IMR-90 (cell line): ENCODE data around the gene LYRM7. TPM values are rescaled to one million over a fixed set of nuclear protein-coding genes. Genes with fewer than 3 reads are reported as not detected.

Source experiments
- ATAC-seq: fragments of 200-7000 bp; cut with Tn5 transposase; 2 replicates; pipeline ENCODE4 v1.9.1; 2020; ENCODE audit warnings: low read depth, mild to moderate bottlenecking, moderate library complexity
- BruUV-seq: library from RNA; stranded (reverse); fragments of 400-500 nt; replicated peaks from 2 replicates; lab custom pipeline; 2021; lab: Mats Ljungman, UMichigan
- CTCF ChIA-PET: fragments of 300-600 bp; formaldehyde crosslinking; extraction: SDS; loops from one replicate; lab custom pipeline; 2021; ENCODE audit warnings: antibody characterized with exemption; lab: Yijun Ruan, JAX
- POLR2A ChIA-PET: fragments of 300-600 bp; sonication (Branson Sonifier 250); formaldehyde crosslinking; loops from one replicate; lab custom pipeline; 2022; ENCODE audit warnings: antibody characterized with exemption; ENCODE audit not compliant: unreplicated experiment; lab: Charles Lee
- DNase-seq: peaks from one replicate; pipeline ENCODE4 v3.0.0; 2013
- H2AFZ ChIP-seq: replicated peaks from 2 replicates; pipeline ENCODE3; 2013; ENCODE audit warnings: low read length, mild to moderate bottlenecking; ENCODE audit not compliant: poor library complexity
- H2AK5ac ChIP-seq: 2 replicates; pipeline ENCODE4 v1.6.1; 2013; ENCODE audit warnings: low read depth, low read length, inconsistent platforms
- H2AK9ac ChIP-seq: replicated peaks from 2 replicates; pipeline ENCODE3; 2013; ENCODE audit warnings: mild to moderate bottlenecking, low read depth, low read length, moderate library complexity; ENCODE audit not compliant: poor library complexity
- H2BK120ac ChIP-seq: 2 replicates; pipeline ENCODE4 v1.6.1; 2013; ENCODE audit warnings: low read depth, low read length, inconsistent platforms
- H2BK15ac ChIP-seq: 3 replicates; pipeline ENCODE4 v1.6.1; 2013; ENCODE audit warnings: low read depth, low read length, inconsistent platforms
- H2BK20ac ChIP-seq: 2 replicates; pipeline ENCODE4 v1.6.1; 2013; ENCODE audit warnings: low read depth, mild to moderate bottlenecking, inconsistent platforms, low read length, moderate library complexity
- H2BK5ac ChIP-seq: 2 replicates; pipeline ENCODE4 v1.6.1; 2013; ENCODE audit warnings: mild to moderate bottlenecking, low read depth, low read length, inconsistent platforms; ENCODE audit not compliant: poor library complexity, severe bottlenecking
- H3K14ac ChIP-seq: replicated peaks from 2 replicates; pipeline ENCODE4 v1.6.1; 2013; ENCODE audit warnings: low read depth, low read length, inconsistent platforms
- H3K18ac ChIP-seq: 2 replicates; pipeline ENCODE4 v1.6.1; 2013; ENCODE audit warnings: low read depth, low read length, control low read depth
- H3K23ac ChIP-seq: 2 replicates; pipeline ENCODE4 v1.6.1; 2013; ENCODE audit warnings: low read depth, low read length, inconsistent platforms
- H3K27ac ChIP-seq: 2 replicates; pipeline ENCODE4 v1.5.1; 2013; ENCODE audit warnings: mild to moderate bottlenecking, control low read depth, low read length; ENCODE audit not compliant: insufficient read depth
- H3K27me3 ChIP-seq: 2 replicates; pipeline ENCODE4 v1.6.1; 2013; ENCODE audit warnings: low read length; ENCODE audit not compliant: control insufficient read depth, insufficient read depth
- H3K36me3 ChIP-seq: 2 replicates; pipeline ENCODE4 v1.6.1; 2013; ENCODE audit warnings: low read length, mixed read lengths; ENCODE audit not compliant: control insufficient read depth, insufficient read depth
- H3K4ac ChIP-seq: 2 replicates; pipeline ENCODE4 v1.6.1; 2013; ENCODE audit warnings: low read depth, low read length, inconsistent platforms
- H3K4me1 ChIP-seq: 2 replicates; pipeline ENCODE4 v1.6.1; 2013; ENCODE audit warnings: low read length, mixed read lengths; ENCODE audit not compliant: control insufficient read depth, insufficient read depth
- H3K4me2 ChIP-seq: 2 replicates; pipeline ENCODE4 v1.6.1; 2013; ENCODE audit warnings: low read depth, mild to moderate bottlenecking, control low read depth, low read length, moderate library complexity
- H3K4me3 ChIP-seq: 2 replicates; pipeline ENCODE4 v1.5.1; 2013; ENCODE audit warnings: low read depth, mild to moderate bottlenecking, control low read depth, low read length, moderate library complexity; ENCODE audit not compliant: insufficient read depth
- H3K56ac ChIP-seq: 2 replicates; pipeline ENCODE4 v1.6.1; 2013; ENCODE audit warnings: low read length, inconsistent platforms; ENCODE audit not compliant: insufficient read depth; ENCODE audit errors: extremely low read depth
- H3K79me1 ChIP-seq, 2 experiments: 2 replicates each; pipeline ENCODE4 v1.6.1; 2013; ENCODE audit warnings: low read length in 2 of 2, inconsistent platforms in 1 of 2, low read depth in 1 of 2
- H3K9ac ChIP-seq: 2 replicates; pipeline ENCODE4 v1.6.1; 2013; ENCODE audit warnings: low read depth, low read length, control low read depth
- H3K9me1 ChIP-seq: 2 replicates; pipeline ENCODE4 v1.6.1; 2013; ENCODE audit warnings: low read length, inconsistent platforms; ENCODE audit not compliant: insufficient read depth
- H3K9me3 ChIP-seq: 2 replicates; pipeline ENCODE4 v1.6.1; 2013; ENCODE audit warnings: low read length; ENCODE audit not compliant: control insufficient read depth, insufficient read depth
- H4K20me1 ChIP-seq: 2 replicates; pipeline ENCODE4 v1.6.1; 2013; ENCODE audit warnings: low read length, inconsistent platforms; ENCODE audit not compliant: insufficient read depth
- H4K5ac ChIP-seq: 2 replicates; pipeline ENCODE4 v1.6.1; 2013; ENCODE audit warnings: mild to moderate bottlenecking, low read depth, low read length, control low read depth
- H4K8ac ChIP-seq, 2 experiments: 2 replicates each; pipeline ENCODE4 v1.6.1; 2013; ENCODE audit warnings: low read depth in 2 of 2, low read length in 2 of 2, control low read depth in 1 of 2, inconsistent platforms in 1 of 2
- H4K91ac ChIP-seq: 2 replicates; pipeline ENCODE4 v1.6.1; 2013; ENCODE audit warnings: low read depth, low read length, inconsistent platforms; ENCODE audit not compliant: insufficient read depth
- BHLHE40 ChIP-seq: fragments of 150-350 bp; IDR thresholded peaks from 2 replicates; pipeline ENCODE4 v1.6.1; 2016; ENCODE audit warnings: mild to moderate bottlenecking, low read depth, low read length
- CEBPB ChIP-seq: IDR thresholded peaks from 2 replicates; pipeline ENCODE4 v1.6.1; 2012; ENCODE audit warnings: low read depth, low read length, improper control_type of control experiment
- CHD1 ChIP-seq: IDR thresholded peaks from 2 replicates; pipeline ENCODE4 v1.6.1; 2012; ENCODE audit warnings: low read depth, low read length, improper control_type of control experiment
- ELK1 ChIP-seq: fragments of 150-350 bp; IDR thresholded peaks from 2 replicates; pipeline ENCODE4 v1.6.1; 2016; ENCODE audit warnings: low read depth, mild to moderate bottlenecking, low read length, moderate library complexity, borderline replicate concordance
- FOS ChIP-seq: fragments of 150-350 bp; IDR thresholded peaks from 2 replicates; pipeline ENCODE4 v1.6.1; 2016; ENCODE audit warnings: low read depth, low read length
- MAFK ChIP-seq: IDR thresholded peaks from 2 replicates; pipeline ENCODE4 v1.6.1; 2012; ENCODE audit warnings: low read depth, low read length, improper control_type of control experiment
- MAZ ChIP-seq: IDR thresholded peaks from 2 replicates; pipeline ENCODE4 v1.6.1; 2012; ENCODE audit warnings: low read depth, mild to moderate bottlenecking, low read length, improper control_type of control experiment, moderate library complexity, borderline replicate concordance
- MXI1 ChIP-seq: IDR thresholded peaks from 2 replicates; pipeline ENCODE4 v1.6.1; 2012; ENCODE audit warnings: low read depth, mild to moderate bottlenecking, low read length, moderate library complexity, borderline replicate concordance
- NFE2L2 ChIP-seq: fragments of 150-350 bp; IDR thresholded peaks from 2 replicates; pipeline ENCODE4 v1.6.1; 2016; ENCODE audit warnings: low read depth, mild to moderate bottlenecking, low read length
- POLR2A ChIP-seq: IDR thresholded peaks from 2 replicates; pipeline ENCODE4 v1.6.1; 2012; ENCODE audit warnings: mild to moderate bottlenecking, low read depth, low read length
- RAD21 ChIP-seq: IDR thresholded peaks from 2 replicates; pipeline ENCODE4 v1.6.1; 2012; ENCODE audit warnings: low read length, improper control_type of control experiment
- RCOR1 ChIP-seq: IDR thresholded peaks from 2 replicates; pipeline ENCODE4 v1.6.1; 2012; ENCODE audit warnings: mild to moderate bottlenecking, low read length, improper control_type of control experiment; ENCODE audit not compliant: insufficient replicate concordance
- RFX5 ChIP-seq: IDR thresholded peaks from 2 replicates; pipeline ENCODE4 v1.8.0; 2012; ENCODE audit warnings: low read depth, mild to moderate bottlenecking, low read length, moderate library complexity
- SMC3 ChIP-seq: fragments of 150-350 bp; IDR thresholded peaks from 2 replicates; pipeline ENCODE4 v1.6.1; 2016; ENCODE audit warnings: low read depth, mild to moderate bottlenecking, antibody characterized with exemption, low read length, moderate library complexity
- WGBS, 2 experiments: methylation state at CpG; one replicate each; pipeline versions ENCODE4 v1.1.5 to v1.1.7; 2013; ENCODE audit warnings: missing lambda C conversion rate in 2 of 2; ENCODE audit not compliant: insufficient read length in 1 of 2; ENCODE audit errors: extremely low coverage in 2 of 2; 5-methylcytosine and 5-hydroxymethylcytosine counted together
- dilution Hi-C: fragments of 300-500 bp; cut with HindIII; formaldehyde crosslinking; loops from one replicate; pipeline ENCODE4 v1.14.3; 2018; ENCODE audit warnings: low sequenced_read_pairs; ENCODE audit not compliant: unreplicated experiment
- in situ Hi-C: fragments of 300-500 bp; cut with MboI; formaldehyde crosslinking; loops from 3 replicates; pipeline ENCODE4 v1.14.3; 2019; ENCODE audit warnings: low sequenced_read_pairs, inconsistent platforms, mixed read lengths
- intact Hi-C: fragments of 100-400 bp; cut with micrococcal nuclease; formaldehyde crosslinking; loops from 2 replicates; pipeline ENCODE4 v1.10.0; 2022
- polyA plus RNA-seq, 3 experiments: library from polyadenylated mRNA; depleted of rRNA; stranded (reverse); fragments of >200 nt; gene quantifications; 2 replicates each; pipeline ENCODE4 v1.2.3, GENCODE V29; 2012; ENCODE audit warnings: low replicate concordance in 1 of 3
- total RNA-seq: library from RNA; depleted of rRNA; stranded (reverse); fragments of >200 nt; gene quantifications from 2 replicates; pipeline ENCODE4 v1.2.3, GENCODE V29; 2012
- TF ChIP-seq, protein P1 (sequence below): fragments of 150-350 bp; IDR thresholded peaks from 2 replicates; pipeline ENCODE4 v1.6.1; 2017; ENCODE audit warnings: mild to moderate bottlenecking, antibody characterized with exemption, low read length, low read depth
- TF ChIP-seq, protein P2 (sequence below): conservative IDR thresholded peaks from 2 replicates; pipeline ENCODE4 v1.5.1; 2012; ENCODE audit warnings: mild to moderate bottlenecking, low read depth, low read length, improper control_type of control experiment

The LYRM7 gene
- total and polyA plus RNA-seq, 2 of the 4 experiments (the other 2 are of a cell fraction) = 2.5 to 3.4 TPM

GRCh38 chr5:131217791-131218190 lies 47.0 kb downstream of the LYRM7 start:
- no CpG with 5 or more reads among the region's 4 CpGs for WGBS, 2 experiments
- Histone ChIP-seq H3K9me1 (0 out of 2 replicates have a peak, but pooled peaks cover 3% of the 10 kb centered on the region), H2BK120ac (0 out of 2 replicates have a peak overlapping the region, but pooled peaks have one; percentile 23), H4K8ac (no peak overlapping the region), H3K4ac (no peak overlapping the region), H3K9me3 (no peaks in the 10 kb centered on the region), H3K4me1 (peaks cover 11% of the 10 kb centered on the region), H3K27me3 (no peaks in the 10 kb centered on the region), H2BK20ac (no peak overlapping the region), H2AFZ (no peak overlapping the region), H2BK15ac (no peak overlapping the region), H4K20me1 (no peaks in the 10 kb centered on the region), H2AK9ac (no peak overlapping the region), H3K23ac (no peak overlapping the region), H2AK5ac (no peak overlapping the region), H3K14ac (no peak overlapping the region), H3K18ac (no peak overlapping the region), H3K79me1 (no peaks in the 10 kb centered on the region), H3K4me2 (no peak overlapping the region), H3K27ac (no peak overlapping the region), H3K36me3 (no peaks in the 10 kb centered on the region), H3K4me3 (no peak overlapping the region), H3K56ac (no peak overlapping the region), H2BK5ac (no peak overlapping the region), H4K91ac (no peak overlapping the region), H4K5ac (no peak overlapping the region), H3K9ac (no peak overlapping the region)
- TF ChIP-seq SMC3 (no peak), CEBPB (no peak), MXI1 (no peak), BHLHE40 (no peak), MAFK (no peak), CHD1 (no peak), RFX5 (no peak), ELK1 (no peak), FOS (no peak), RCOR1 (no peak), MAZ (no peak), POLR2A (no peak), RAD21 (no peak), NFE2L2 (no peak)
- TF ChIP-seq, protein P1, sequence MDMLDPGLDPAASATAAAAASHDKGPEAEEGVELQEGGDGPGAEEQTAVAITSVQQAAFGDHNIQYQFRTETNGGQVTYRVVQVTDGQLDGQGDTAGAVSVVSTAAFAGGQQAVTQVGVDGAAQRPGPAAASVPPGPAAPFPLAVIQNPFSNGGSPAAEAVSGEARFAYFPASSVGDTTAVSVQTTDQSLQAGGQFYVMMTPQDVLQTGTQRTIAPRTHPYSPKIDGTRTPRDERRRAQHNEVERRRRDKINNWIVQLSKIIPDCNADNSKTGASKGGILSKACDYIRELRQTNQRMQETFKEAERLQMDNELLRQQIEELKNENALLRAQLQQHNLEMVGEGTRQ = no peak
- TF ChIP-seq, protein P2, sequence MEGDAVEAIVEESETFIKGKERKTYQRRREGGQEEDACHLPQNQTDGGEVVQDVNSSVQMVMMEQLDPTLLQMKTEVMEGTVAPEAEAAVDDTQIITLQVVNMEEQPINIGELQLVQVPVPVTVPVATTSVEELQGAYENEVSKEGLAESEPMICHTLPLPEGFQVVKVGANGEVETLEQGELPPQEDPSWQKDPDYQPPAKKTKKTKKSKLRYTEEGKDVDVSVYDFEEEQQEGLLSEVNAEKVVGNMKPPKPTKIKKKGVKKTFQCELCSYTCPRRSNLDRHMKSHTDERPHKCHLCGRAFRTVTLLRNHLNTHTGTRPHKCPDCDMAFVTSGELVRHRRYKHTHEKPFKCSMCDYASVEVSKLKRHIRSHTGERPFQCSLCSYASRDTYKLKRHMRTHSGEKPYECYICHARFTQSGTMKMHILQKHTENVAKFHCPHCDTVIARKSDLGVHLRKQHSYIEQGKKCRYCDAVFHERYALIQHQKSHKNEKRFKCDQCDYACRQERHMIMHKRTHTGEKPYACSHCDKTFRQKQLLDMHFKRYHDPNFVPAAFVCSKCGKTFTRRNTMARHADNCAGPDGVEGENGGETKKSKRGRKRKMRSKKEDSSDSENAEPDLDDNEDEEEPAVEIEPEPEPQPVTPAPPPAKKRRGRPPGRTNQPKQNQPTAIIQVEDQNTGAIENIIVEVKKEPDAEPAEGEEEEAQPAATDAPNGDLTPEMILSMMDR = no peak
- dilution Hi-C loops = no loop called here
- ChIA-PET CTCF (no interaction called here), POLR2A (no interaction called here)
- ATAC-seq (no peak), DNase-seq (no peak)
- intact Hi-C loops = no loop called here
- no TSS peak for BruUV-seq
- in situ Hi-C loops = no loop called here
